Measurements from ENCODE around the gene SLC9A9.

SLC9A9 gene

DNA sequence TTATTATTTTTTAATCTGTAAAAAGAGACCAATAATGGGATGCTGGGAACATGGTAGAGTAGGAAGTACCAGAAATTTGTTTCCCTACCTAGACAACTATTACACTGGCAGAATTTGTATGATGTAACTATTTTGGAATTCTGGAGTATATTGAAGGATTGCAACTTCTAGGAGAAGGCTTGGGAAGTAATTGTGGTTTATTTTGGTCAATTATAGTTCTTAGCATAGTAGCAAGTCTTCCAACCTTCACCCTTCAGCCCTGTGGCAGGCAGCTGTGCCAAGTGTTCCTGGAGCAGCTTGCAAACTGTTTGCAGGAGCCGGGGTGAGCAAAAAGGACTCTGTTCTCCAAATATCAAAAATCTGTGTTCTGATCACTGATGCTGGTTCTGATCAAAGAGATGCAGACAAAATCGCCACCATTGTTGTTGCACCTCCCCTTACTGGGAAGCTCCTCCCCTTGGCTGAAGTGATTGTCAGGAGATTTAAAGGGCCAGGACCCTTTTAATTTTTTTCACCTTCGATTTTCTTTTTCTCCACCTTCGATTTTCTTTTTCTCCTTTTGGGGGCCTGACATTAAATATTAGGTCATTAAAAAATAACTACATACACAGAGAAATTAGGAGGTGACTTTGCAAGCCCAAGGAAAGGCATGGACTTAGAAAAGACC is 363.3 kb downstream of the SLC9A9 start:
- DNase-seq, result no peak

DNA sequence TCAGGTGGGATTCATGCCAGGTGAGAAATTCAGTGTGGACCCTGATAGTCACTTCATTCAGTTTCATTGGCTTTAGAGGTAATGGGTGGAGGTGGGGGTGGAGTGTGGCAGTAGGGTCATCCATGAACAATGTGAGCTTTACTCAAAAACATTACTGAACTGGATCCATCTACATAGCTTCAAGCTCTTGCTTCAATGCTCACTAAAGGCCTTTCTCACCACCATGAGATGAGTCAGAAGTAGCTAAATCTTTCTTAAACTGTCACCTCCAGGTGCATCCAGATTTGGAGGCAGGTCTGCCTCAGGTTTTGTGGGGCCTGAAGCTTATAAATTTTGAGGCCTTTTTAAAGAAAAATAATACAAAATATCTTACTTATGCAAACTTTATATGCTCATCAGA is 365.1 kb downstream of the SLC9A9 start:
- no peak for DNase-seq

DNA sequence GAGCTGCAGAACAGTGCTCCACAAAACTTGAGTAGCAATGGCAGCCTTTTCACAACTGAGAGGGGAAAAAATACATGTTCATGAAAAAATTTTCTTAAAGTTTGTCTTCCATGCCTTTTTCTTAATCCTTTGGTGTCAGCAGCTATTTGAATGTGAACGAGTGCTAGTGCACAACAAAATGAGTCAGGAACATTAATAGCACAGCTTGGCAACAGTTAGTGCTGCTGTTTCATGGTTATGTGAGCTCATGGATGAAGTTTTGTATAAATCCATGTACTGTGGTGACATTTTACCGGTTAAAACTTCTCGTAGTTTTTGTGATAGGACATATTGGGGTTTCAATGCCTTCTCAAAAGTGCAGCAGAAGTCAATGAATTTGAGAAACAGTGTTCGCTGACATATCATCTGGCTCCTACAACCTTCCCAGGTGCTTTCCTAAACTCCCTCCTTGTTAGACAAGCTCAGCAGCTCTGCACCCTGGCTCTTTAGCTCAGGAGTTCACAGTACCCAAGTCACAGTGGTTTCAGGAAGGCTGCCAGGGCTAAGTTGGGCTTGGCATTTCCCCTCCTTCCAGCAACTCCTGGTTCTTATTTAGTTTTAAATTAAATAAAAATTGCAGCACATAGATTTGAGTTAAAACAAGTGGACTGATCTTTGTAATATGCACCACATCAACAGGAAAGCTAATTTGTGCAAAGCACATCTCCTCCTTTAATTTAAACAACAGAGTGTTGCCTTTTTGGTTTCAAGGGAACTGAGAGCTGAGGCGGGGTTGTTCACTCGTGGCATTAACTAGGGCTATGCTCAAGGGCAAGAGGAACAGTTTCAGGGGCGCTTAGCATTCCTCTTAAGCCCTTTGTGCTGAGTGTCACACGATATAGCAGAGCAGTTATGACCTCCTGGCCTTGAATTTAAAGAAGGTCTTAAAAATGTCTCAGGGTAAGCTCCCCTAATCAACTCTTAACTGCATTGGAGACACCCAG is 365.9 kb downstream of the SLC9A9 start:
- DNase-seq, result no peak

DNA sequence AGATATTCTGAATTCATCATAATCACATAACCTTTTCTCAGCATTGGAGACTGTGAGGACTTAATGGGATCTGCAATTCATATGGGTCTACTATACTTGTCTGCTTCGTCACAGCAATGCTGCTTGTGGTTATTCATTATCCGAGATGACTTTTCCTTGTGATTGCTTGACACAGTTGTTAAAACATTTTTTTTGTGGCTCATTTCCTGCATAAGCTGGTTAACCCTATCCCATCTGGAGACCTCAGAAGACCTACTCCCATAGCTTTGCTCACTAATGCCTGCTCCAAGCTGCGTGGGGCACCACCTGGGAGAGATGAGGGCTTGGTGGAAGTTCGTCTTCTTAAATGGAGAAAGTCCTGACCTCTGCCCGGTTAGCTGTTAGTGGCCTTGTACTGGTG is 367.9 kb downstream of the SLC9A9 start:
- DNase-seq, result no peak

DNA sequence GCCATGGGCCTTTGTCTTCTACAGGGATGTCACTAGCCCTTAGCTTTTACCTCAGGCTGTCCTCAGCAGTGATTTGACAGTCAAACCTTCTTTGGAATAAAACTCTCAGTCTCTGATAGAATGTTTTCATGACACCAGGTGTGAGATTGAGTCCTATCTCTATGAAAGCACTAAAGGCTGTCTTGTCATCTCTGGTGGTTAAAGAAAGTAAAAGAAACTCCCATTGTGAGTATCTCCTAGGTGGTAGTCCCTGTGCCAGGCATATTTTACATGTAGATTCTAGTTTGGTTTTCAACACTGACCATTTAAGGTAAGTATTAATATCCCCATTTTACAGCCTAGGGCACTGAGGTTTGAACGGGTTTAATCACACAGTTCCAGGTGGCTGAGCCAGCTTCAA is 368.5 kb downstream of the SLC9A9 start:
- DNase-seq, result no peak

DNA sequence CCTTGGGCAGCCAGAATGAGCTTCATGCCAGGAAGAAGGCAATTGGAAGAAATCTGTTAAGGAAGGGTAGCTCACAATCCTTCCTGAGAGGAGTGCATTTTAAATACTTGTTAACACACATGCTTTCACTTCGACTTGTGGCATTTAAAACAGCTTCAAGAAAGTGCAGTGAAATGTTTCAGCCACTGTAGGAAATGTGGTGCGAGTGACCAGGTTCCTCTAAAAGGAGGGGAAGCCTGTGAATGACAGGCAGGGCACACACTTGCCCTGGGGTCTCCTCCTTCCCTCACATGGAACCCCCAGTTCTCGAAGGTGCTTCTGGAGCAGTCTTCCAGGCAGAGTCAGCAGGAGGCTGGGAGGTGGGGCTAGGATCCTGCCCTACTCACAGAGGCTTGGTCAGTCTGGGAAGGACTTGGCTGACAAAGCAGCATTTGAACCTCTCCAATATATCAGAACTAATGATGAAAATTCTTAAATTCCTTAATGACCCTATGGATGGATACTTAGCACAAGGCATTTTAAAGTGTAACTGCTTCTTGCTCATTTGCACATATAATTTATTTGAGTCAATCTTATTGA is 370.1 kb downstream of the SLC9A9 start:
- DNase-seq, result no peak

DNA sequence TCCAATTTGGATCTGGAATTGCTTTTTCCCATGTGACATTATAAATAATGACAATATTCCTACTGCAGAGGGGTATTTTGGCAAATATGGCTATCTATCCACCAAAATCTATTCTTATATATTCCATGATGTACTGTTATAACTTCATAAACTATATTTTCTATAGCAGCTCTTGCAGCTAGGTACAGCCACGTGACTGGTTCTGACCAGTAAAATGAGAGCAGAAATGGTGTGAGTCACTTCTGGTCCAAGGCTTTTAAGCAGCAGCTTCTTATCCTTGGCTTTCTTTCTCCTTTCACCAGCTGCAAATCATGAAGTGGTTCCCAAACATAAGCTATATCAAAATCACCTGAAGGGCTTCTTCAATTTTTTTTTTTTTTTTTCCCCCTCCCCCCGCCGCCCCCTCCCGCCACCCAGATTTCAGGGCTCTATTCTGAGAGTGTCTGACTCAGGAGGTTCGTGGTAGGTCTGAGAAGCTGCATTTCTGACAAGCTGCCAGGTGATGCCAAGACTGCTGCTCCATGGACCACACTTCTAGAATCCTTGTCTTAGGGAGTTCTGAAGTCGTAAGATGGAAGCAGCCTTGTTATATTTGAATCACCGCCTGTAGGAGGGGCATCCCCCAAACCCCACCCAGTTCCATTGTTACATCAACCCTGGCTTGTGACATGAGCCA is 371.2 kb downstream of the SLC9A9 start:
- DNase-seq, result no peak

DNA sequence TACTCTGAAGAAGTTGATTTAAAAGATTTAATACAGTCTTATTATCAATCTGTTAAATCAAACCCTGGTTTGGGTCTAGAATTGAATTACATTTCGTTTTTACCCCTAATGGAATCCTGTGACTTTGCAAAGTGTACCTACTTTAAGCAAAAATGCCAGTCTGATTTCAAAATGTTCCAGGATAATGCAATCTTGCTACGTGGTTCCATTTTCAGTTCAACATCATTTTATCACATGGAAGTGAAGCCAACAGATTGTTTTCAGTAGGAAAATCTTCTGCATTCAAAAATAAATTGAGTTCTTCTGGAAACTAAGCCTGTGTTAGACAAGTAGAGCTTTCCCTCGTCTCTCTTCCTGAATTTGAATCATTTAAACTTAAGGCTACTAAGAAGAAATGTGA is 372.3 kb downstream of the SLC9A9 start:
- no peak for DNase-seq

DNA sequence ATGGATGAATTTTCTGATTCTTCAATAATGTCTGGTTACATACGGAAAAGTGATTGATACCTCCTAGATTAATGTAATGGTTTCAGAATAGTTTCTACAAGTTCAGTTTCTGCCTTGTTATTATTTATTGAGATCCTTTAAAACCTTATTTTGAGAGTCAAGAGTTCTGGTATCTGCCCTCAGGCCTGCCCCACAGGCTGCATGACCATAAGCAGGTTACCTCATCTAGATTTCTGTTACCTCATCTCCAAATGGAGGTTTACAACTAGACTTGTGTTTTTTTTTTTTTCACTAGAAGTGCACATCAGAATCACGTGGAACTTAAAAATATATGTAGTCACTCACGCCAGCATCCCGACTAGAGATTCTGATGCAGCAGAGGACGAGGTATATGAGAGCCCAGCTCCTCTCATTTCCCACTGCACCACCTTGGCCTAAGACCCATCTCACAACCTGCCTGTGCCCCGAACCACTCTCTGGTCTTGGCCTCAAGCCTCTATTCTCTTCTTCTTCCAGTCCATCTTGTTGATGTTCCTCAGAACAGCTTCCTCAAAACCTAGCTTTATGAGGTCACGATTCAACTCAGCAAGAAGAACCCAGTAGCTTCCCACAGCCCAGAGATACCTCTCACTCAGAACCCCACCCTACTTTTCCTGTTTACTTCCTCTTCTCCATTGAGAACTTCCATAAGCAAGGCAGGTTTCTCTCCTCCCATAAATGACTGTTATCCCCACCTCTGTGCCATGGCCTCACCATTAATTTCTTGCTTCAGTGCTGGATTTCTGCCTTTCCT is 375.3 kb downstream of the SLC9A9 start:
- no peak for DNase-seq

DNA sequence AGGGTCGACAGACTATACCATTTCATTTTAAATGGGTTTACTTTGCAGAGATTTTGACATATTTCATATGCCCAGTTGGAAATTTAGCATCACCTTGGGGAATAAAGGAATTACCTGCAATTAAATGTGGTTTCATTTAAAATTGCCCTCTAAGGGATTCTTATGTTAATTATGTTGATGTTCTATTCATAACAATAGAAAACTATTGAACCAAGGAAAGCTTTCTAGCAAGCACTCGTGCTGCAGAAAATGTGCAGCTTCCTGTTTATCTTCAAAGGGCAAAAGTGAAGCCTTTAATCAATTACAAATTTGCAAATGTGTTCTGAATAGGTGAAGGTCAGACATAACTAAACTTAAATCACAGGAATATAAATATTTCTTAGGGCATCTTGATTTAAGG is 376.6 kb downstream of the SLC9A9 start:
- no peak for DNase-seq

DNA sequence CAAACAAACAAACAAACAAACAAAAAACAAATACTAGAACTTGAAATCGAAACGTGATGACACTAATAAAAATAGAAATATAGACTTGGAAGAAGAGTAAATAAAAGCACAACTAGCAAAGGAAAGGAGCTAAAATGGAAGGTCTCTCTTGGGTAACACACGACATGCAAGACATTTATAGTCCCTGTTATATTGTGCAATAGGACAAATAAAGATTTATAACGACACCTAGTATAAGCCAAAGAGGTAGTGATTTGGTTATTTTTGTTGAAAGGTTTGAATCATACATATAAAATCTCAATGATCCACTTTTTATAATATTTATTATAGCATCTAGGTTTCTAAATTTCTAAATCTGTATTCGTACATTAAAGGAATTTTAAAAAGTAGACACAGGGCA is 379.1 kb downstream of the SLC9A9 start:
- DNase-seq, result no peak

DNA sequence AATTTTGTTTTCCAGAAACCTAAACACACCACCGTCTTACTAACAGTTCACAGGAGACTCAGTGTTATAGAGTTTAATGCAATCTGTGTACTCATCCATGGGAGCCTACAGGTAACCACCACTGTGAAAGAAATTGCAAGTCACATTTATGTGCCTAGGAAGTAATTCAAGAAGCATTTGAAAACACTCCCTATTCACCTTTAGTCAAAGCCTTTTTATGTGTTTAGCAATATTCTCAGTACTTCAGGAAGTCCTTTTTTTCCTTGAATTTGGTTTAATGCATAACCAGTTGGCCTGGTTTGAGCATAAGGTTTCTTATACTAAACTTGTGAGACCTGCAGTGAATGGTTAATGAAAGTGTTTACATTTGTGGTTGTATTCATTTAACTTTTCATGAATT is 382.6 kb downstream of the SLC9A9 start:
- DNase-seq, result no peak

DNA sequence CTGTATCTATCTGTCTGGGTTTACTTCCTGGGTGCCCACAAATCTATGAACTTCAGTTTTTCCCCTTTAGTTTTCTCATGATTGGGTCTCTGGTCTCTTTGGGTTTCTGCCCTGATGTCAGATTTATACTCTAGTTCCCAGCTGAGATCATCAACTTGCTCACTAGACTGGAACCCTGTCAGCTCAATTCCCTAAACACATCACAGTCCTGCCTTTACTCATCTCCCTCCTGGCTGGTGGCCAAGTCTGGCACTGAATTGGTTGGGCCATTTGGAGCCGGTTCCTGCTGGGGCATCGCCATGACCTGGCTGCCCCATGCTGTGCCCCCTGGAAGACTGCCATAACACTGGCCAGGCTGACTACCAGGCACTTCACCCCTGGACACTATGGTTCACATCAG is 383.4 kb downstream of the SLC9A9 start:
- DNase-seq, result no peak

DNA sequence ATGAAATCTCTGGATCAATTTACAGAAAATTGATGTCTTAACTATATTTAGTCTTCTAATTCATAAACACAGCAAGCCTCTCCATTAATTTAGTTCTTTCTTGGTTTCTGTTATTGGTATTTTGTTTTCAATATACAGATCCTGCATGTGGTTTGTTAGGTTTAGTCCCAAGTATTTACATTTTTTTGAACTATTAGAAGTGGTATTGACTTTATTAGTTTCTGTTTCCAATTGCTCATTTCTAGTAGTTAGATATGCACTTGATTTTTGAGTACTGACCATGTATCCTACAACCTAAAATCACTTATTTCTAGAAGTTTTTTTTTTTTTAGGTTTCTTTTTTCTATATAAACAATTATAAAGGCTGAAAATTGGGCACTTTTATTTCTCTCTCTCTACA is 392.8 kb downstream of the SLC9A9 start:
- DNase-seq, result no peak

DNA sequence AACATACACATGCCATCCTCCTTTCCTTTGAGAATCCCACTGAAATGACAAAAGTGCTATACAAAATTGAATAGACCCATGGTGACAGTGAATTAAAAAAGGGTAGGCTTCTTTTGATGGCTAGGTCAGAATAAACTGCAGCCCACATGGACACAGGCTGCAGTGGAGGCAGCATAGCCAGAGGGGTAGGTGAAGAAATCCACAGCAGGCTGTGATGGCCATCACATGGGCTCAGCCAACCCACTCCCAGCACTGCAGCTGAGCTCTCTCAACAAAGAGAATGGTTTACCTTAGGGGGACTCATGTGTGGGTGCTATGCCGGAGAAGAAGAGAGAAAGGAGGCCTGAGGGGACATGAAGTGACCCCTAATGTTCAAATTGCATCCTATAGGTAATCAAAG is 397.6 kb downstream of the SLC9A9 start:
- DNase-seq, result no peak

DNA sequence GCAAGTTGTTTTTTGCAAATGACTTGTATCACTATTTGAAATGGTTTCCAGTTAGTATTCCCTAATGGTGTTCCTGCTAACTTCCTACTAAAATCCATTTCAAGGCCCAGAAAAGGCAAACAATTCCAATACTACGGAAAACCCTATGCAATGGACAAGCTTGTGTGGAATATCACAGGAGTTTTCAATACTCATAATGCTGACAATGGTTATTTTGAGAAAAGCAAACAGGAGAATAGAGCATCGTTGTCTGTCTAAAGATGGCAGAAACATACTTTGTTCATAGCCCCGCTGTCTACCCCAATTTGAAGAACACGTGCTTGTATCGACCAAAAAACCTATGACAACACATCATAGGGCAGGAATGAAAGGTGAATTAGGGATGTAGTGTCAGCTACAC is 400.8 kb downstream of the SLC9A9 start:
- DNase-seq, result no peak

DNA sequence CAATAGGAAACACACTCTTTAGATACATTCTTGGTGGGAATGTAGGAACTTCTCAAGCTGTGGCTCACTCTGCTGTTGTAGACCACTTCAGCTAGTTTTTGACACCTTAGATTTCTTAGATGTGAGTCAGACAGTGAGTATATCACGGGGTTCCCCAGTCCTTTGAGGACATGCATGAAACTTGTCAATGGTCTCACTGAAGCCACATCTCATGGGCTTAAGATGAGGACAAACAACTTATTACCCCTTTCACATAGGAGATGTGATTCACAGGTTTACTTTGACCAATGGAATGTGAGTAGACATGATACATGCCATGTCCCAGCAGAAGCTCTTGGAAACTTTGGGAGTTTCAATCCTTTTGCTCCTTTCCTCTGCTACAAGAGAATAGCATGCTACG is 403.1 kb downstream of the SLC9A9 start:
- DNase-seq, result no peak

DNA sequence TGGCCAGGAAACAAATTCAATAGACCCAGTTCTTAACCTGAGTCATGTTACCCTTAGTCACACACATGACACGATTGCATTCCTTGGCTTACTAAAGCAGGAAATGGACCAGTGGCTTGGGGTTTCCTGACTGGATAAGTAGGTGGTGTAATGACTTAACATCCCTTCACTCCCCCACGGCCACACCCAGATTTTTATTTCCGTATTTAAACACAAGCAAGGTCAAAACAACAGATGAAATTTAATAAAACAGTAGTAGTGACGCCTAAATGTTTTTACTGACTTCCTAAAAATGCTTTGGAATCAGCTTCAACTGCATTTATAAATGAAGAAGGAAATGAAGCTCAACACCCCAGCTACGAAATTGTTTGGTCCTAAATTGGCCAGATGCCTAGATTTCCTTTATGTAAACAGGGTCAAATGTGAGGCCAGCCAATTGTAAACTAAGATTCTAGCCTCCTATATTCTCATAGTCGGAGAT is 404.4 kb downstream of the SLC9A9 start:
- no peak for DNase-seq

DNA sequence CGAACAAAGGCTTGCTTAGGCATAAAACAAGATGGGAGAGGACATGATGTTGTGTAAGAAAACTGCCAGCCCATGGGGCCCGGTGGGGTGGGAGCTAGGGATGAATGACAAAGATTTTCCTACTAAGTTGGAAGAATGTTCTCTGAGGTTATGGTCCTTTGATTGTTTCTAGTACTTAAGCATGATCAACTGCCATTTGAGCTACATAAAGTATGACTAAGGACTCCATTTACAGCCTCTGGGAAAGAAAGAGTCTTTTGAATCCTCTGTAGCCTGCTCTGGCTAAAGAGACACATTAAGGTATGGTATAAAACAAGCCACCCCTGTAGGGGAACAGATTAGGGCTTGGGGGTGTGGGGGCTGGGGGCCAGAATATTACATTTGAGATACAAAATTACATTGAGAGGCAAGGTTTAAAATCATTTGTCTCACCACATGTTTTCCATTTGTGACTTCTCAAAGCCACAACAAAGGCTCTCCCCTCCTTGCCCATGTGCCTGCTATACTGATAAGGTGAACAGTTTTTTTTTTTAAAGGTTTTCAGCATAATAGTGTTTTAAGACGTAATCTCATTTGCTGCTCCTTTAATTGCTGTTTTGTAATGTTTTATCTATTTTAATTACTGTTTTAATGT is 405.3 kb downstream of the SLC9A9 start:
- DNase-seq, result no peak

DNA sequence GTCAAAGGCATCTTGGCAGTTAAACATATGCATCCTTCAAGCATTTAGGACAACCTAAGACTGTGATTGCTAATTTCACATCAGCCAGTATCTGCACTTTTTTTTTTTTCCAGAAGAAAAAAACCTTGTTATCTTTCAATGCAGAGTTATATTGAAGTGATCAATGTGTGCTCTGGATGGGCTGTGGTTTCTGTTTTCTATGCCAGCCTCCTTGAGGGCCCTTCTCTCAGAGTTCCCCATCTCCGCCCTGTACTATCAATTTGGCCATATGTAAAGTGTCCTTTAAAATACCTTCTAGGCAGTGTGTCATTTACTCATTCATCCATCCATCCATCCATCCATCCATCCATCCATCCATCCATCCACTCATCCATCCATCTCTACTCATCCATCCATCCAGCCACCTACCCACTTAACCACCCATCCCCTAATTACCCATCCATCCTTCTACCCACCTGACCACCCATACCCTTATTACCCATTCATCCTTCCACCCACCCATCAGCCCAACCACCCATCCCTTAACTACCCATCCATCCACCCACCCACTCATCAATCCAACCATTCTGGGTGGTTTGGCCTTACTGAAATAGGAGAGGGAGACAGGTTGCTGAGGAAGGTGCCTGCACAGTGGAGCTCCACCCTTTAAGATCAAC is 406.6 kb downstream of the SLC9A9 start:
- DNase-seq, result no peak

DNA sequence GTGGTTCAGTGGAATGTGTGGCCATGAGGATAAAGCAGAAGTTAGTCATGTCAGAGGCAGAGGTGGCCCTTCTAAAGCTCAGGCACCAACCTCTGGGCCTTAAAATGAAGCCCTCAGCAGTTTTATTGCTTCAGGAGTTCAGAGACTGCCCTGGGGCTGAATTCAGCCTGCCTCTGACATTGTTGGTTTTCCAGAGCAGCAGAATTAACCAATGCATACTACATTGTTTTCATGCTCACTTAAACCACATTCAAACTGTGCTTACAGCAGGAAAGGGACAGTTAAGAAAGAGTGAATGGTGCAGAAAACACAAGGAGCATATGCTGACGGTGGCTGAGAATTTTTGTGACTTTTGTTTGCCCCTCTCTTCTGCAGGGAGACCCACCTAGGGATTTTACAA is 408.5 kb downstream of the SLC9A9 start:
- no peak for DNase-seq
